Adrenal gland (tissue), 12 donors: ENCODE data around the gene CASKIN2. TPM values are rescaled to one million over a fixed set of nuclear protein-coding genes. Genes with fewer than 3 reads are reported as not detected.
A peak's percentile ranks its signal among the peaks of the same experiment; 100 is the strongest.

Experiments used
- DNase-seq, 7 donors: peaks; one replicate each; pipeline ENCODE4 v3.0.0-alpha.2; 2019 to 2020
- H3K27ac ChIP-seq, 5 donors: fragments of 200-600 bp; sonication (generic) in 4 of 5; 1 replicate in 3 of 5; 2 replicates in 2 of 5; pipeline versions ENCODE4 v1.5.1 to v1.8.0; 2016 to 2020; ENCODE audit warnings: mild to moderate bottlenecking in 1 of 5
- H3K27me3 ChIP-seq: fragments of 200-600 bp; 2 replicates; pipeline ENCODE4 v1.8.0; 2021
- H3K36me3 ChIP-seq, 2 donors: fragments of 200-600 bp; replicated peaks in 1 of 2; 1 replicate in 1 of 2; 2 replicates in 1 of 2; pipeline versions ENCODE4 v1.5.1 to v1.8.0; 2018 to 2022
- H3K4me1 ChIP-seq, 2 donors: fragments of 200-600 bp; replicated peaks in 1 of 2; 1 replicate in 1 of 2; 2 replicates in 1 of 2; pipeline versions ENCODE4 v1.5.1 to v1.8.0; 2018 to 2021
- H3K4me3 ChIP-seq, 4 donors: fragments of 200-600 bp; sonication (generic) in 3 of 4; one replicate each; pipeline ENCODE4 v1.5.1; 2016 to 2018
- H3K9me3 ChIP-seq, 3 donors: fragments of 200-600 bp; sonication (generic) in 1 of 3; replicated peaks in 1 of 3; 1 replicate in 2 of 3; 2 replicates in 1 of 3; pipeline versions ENCODE4 v1.5.1 to v1.8.0; 2016 to 2021
- CTCF ChIP-seq, 6 experiments: fragments of 450-650 bp in 4 of 6; fragments of 200-600 bp in 2 of 6; sonication (generic) in 1 of 6; IDR thresholded peaks; 1 replicate in 5 of 6; 2 replicates in 1 of 6; pipeline versions ENCODE4 v1.5.1 to v1.8.0; 2016 to 2021; ENCODE audit warnings: antibody characterized with exemption in 6 of 6, mild to moderate bottlenecking in 2 of 6, moderate library complexity in 1 of 6
- POLR2A ChIP-seq, 2 donors: fragments of 450-650 bp; IDR thresholded peaks; one replicate each; pipeline ENCODE4 v1.6.1; 2017; ENCODE audit warnings: antibody characterized with exemption in 2 of 2, mild to moderate bottlenecking in 2 of 2, moderate library complexity in 1 of 2
- WGBS, 4 donors: extraction: QIAGEN DNeasy Blood & Tissue Kit in 2 of 4; methylation state at CpG; one replicate each; pipeline versions ENCODE4 v1.1.5 to v1.1.7; 2013 to 2017; 5-methylcytosine and 5-hydroxymethylcytosine counted together
- intact Hi-C, 2 donors: fragments of 100-400 bp; cut with DNase I; formaldehyde crosslinking; loops; one replicate each; pipeline versions ENCODE4 v1.14.1 to v1.15.0; 2022 to 2023
- polyA plus RNA-seq, 3 donors: library from polyadenylated mRNA; stranded (reverse); fragments of 200-250 nt in 2 of 3; fragments of 350-450 nt in 1 of 3; fragmentation: Illumina TruSeq in 1 of 3; extraction: RNeasy Lipid Tissue Mini Kit (QIAGEN cat#74804) in 1 of 3; gene quantifications; one replicate each; pipeline ENCODE4 v1.2.3, GENCODE V29; 2013 to 2014
- total RNA-seq, 9 donors: library from RNA; depleted of rRNA in 4 of 9; stranded (reverse); fragments of >200 nt in 4 of 9; fragments of 120-200 nt in 1 of 9; fragmentation: NEBNext Ultra II Directional in 1 of 9; extraction: Animal tissue kit (Norgen Biotek cat#: 25700) in 1 of 9; gene quantifications; one replicate each; pipeline versions ENCODE4 v1.1.0 to v1.2.4, GENCODE V29; 2013 to 2023
- donor health status: healthy with polysubstance abuse.
- donor health status: Bipolar disorder and iron deficiency.
- donor health status: DM: yes; HTN: yes; CAD: no.
- donor health status: DM: no; HTN: no; CAD: no.
- donor health status: DM: no; HTN: no; CAD: no.
- donor health status: DM: yes; HTN: yes; CAD: no.

CASKIN2 gene
- total and polyA plus RNA-seq, 12 donors: 10.1 to 90.8 (median 35.3) TPM

DNA sequence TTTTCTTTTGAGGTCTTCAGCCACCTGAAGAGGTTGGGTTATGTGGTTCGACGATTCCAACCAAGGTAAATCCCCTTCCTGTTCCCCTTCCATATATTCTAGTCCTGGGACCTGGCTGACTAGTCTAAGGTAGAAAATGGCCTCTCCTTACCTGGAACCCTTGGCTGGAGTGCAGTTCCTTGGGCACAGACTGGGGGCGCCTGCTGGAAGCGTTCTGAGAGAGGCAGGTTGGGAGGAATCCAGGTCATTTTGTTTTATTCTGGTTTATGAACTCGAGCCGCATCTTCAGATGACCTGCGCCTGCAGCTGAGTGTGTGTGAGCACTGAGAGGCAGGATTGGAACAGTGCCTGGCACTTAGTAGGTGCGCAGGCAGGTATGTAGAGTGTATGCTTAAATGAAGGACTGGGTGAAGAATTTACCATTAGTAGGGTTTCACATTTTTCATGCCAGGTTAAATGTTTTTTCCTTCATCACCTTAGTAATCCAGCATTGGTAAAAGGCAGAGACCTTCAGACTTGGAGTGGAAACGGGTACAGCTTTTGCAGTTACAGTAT lies 3.7 kb upstream of the CASKIN2 start:
- peaks cover 0 to 28% of the 10 kb centered on the region in 2 donors for H3K36me3 ChIP-seq
- peaks cover 5 to 16% of the 10 kb centered on the region in 2 donors for H3K4me1 ChIP-seq
- 88 to 96% (median 92%) methylated on average over 9 of the region's 9 CpGs for WGBS, 4 donors
- no peaks in the 10 kb centered on the region for H3K27me3 ChIP-seq
- no peak overlapping the region for H3K4me3 ChIP-seq
- no peak for TF ChIP-seq POLR2A (IDR thresholded peaks at IDR 0.05)
- TF ChIP-seq CTCF (IDR thresholded peaks at IDR 0.05): no peak
- intact Hi-C loops: loop anchor here (5.0 to 10.0 kb wide), 2 partner anchors 92 to 194 kb away; no protein-coding TSS in a partner anchor
- DNase-seq: no peak
- H3K27ac ChIP-seq: no peak overlapping the region
- no peaks in the 10 kb centered on the region for H3K9me3 ChIP-seq

GRCh38 chr17:75518201-75518600 lies 2.9 kb upstream of the CASKIN2 start:
- no peak for DNase-seq
- no peak overlapping the region for H3K4me3 ChIP-seq
- intact Hi-C loops: loop anchor here (5.0 to 10.0 kb wide), 2 partner anchors 91 to 193 kb away; no protein-coding TSS in a partner anchor
- H3K36me3 ChIP-seq: peaks cover 0 to 28% of the 10 kb centered on the region in 2 donors
- TF ChIP-seq CTCF (IDR thresholded peaks at IDR 0.05) (no peak), POLR2A (IDR thresholded peaks at IDR 0.05) (no peak)
- H3K9me3 ChIP-seq: no peaks in the 10 kb centered on the region
- no peaks in the 10 kb centered on the region for H3K27me3 ChIP-seq
- 68 to 84% (median 77%) methylated on average over 3 of the region's 3 CpGs for WGBS, 4 donors
- H3K27ac ChIP-seq: no peak overlapping the region
- peaks cover 11 to 24% of the 10 kb centered on the region in 2 donors for H3K4me1 ChIP-seq

DNA sequence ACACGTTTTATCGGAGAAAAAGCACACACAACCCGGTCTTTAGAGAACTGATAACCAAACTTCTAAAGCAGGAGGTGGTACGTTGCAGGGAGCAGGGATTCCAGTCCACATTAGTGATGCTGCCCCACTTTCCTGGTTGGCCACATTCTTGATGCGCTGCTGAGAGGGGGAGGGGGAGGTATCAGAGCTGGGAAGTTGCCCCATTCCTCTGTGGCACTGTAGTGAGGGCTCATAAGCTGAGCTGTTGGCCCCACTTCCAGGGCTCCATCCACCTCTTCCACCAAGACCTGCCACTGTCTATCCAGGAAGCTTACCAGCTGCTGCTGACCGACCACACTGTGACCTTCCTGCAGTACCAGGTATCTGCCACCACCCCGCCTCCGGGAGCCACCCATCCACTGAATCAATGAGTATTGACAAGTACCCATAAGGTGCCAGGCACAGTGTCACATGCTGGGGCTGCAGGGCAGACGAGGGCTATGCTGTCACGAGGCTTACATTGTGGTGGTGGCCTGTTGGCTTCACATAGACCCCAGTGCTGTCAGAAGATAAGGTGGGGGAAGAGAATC lies 2.0 kb upstream of the CASKIN2 start:
- peak in 2 of 7 donors; percentile 32 to 49 for DNase-seq
- Histone ChIP-seq H3K27me3 (no peaks in the 10 kb centered on the region), H3K4me3 (peak overlapping the region; percentile 40 to 94 (median 75)), H3K9me3 (no peaks in the 10 kb centered on the region), H3K27ac (no peak overlapping the region), H3K36me3 (peaks cover 0 to 28% of the 10 kb centered on the region in 2 donors), H3K4me1 (peaks cover 16 to 32% of the 10 kb centered on the region in 2 donors)
- intact Hi-C loops: loop anchor here (5.0 to 10.0 kb wide), 2 partner anchors 90 to 193 kb away; no protein-coding TSS in a partner anchor
- WGBS, 4 donors: 31 to 42% (median 39%) methylated on average over 8 to 10 of the region's 10 CpGs
- TF ChIP-seq CTCF (IDR thresholded peaks at IDR 0.05) (peak in 3 of 6 experiments; percentile 11 to 20 (median 13)), POLR2A (IDR thresholded peaks at IDR 0.05) (no peak)

DNA sequence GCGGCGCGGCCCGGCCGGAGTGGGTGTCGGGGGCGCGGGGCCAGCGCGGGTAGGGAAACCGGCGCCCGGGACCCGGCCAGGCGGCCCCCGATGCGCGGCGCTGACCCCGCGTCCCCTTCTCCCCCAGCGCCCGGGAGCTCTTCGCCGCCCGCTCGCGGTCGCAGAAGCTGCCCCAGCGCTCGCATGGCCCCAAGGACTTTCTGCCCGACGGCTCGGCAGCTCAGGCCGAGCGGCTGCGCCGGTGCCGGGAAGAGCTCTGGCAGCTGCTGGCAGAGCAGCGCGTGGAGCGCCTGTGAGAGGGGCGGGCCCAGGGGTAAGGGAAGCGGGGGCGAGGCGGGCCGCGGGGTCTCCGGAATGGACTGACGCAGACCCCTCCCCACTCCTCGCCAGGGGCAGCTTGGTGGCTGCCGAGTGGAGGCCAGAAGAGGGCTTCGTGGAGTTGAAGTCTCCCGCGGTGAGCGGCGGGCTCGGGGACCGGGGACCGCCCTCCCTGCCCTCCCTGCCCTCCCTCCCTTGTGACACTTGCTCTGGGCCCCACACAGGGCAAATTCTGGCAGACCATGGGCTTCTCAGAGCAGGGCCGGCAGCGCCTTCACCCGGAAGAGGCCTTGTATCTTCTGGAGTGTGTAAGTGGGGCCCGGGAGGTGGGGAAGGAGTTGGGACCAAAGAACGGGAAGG lies 1.4 kb upstream of the CASKIN2 start:
- TF ChIP-seq CTCF (IDR thresholded peaks at IDR 0.05): no peak
- no peak for TF ChIP-seq POLR2A (IDR thresholded peaks at IDR 0.05)
- H3K27me3 ChIP-seq: no peaks in the 10 kb centered on the region
- DNase-seq: peak in 4 of 7 donors; percentile 43 to 52 (median 47)
- H3K4me1 ChIP-seq: peaks cover 22 to 39% of the 10 kb centered on the region in 2 donors
- intact Hi-C loops: loop anchor here (5.0 to 10.0 kb wide), 2 partner anchors 89 to 192 kb away; no protein-coding TSS in a partner anchor
- H3K9me3 ChIP-seq: no peaks in the 10 kb centered on the region
- peaks cover 0 to 22% of the 10 kb centered on the region in 2 donors for H3K36me3 ChIP-seq
- peak overlapping the region; percentile 40 to 94 (median 75) for H3K4me3 ChIP-seq
- peak overlapping the region in 1 of 5 donors; percentile 93 for H3K27ac ChIP-seq
- WGBS, 4 donors: 0% methylated on average over 5 to 64 of the region's 65 CpGs
